Suprapubic skin (tissue), 4 donors: ENCODE data around the gene PLA2G5. TPM values are rescaled to one million over a fixed set of nuclear protein-coding genes. Genes with fewer than 3 reads are reported as not detected.

Experiments used
- DNase-seq, 2 donors: peaks; one replicate each; pipeline ENCODE4 v3.0.0-alpha.2; 2019; ENCODE audit warnings: low spot score in 2 of 2
- H3K27ac ChIP-seq: fragments of 200-600 bp; sonication (generic); one replicate; pipeline ENCODE4 v1.5.1; 2019
- H3K27me3 ChIP-seq: fragments of 200-600 bp; sonication (generic); one replicate; pipeline ENCODE4 v1.5.1; 2019
- H3K36me3 ChIP-seq: fragments of 200-600 bp; sonication (generic); one replicate; pipeline ENCODE4 v1.5.1; 2019
- H3K4me1 ChIP-seq: fragments of 200-600 bp; sonication (generic); one replicate; pipeline ENCODE4 v1.5.1; 2019
- H3K4me3 ChIP-seq: fragments of 200-600 bp; sonication (generic); one replicate; pipeline ENCODE4 v1.5.1; 2019; ENCODE audit warnings: mild to moderate bottlenecking
- H3K9me3 ChIP-seq: fragments of 200-600 bp; sonication (generic); one replicate; pipeline ENCODE4 v1.5.1; 2019
- CTCF ChIP-seq, 2 donors: fragments of 200-600 bp in 1 of 2; fragments of 450-650 bp in 1 of 2; sonication (generic) in 1 of 2; IDR thresholded peaks; one replicate each; pipeline ENCODE4 v1.5.1; 2016 to 2019; ENCODE audit warnings: antibody characterized with exemption in 2 of 2, mild to moderate bottlenecking in 1 of 2, moderate library complexity in 1 of 2
- EP300 ChIP-seq: sonication (generic); formaldehyde crosslinking; IDR thresholded peaks from one replicate; pipeline ENCODE4 v1.6.1; 2017; ENCODE audit warnings: antibody characterized with exemption
- POLR2A ChIP-seq, 2 donors: fragments of 450-650 bp; IDR thresholded peaks; one replicate each; pipeline ENCODE4 v1.6.1; 2017; ENCODE audit warnings: antibody characterized with exemption in 2 of 2, mild to moderate bottlenecking in 2 of 2, moderate library complexity in 2 of 2
- POLR2AphosphoS5 ChIP-seq, 3 donors: sonication (generic); formaldehyde crosslinking; IDR thresholded peaks; one replicate each; pipeline ENCODE4 v1.6.1; 2017; ENCODE audit warnings: antibody characterized with exemption in 3 of 3
- WGBS: methylation state at CpG from one replicate; pipeline ENCODE4 v1.1.5; 2018; 5-methylcytosine and 5-hydroxymethylcytosine counted together
- total RNA-seq, 4 donors: library from RNA; depleted of rRNA; stranded (reverse); fragments of >200 nt; gene quantifications; one replicate each; pipeline ENCODE4 v1.1.0, GENCODE V29; 2016

PLA2G5 gene
- total RNA-seq, 4 donors from 2014 or later: 0.79 to 4.2 TPM; not detected in 2

GRCh38 chr1:20115479-20115878 lies 45.5 kb downstream of the PLA2G5 start:
- TF ChIP-seq EP300 (no peak), POLR2AphosphoS5 (IDR thresholded peaks at IDR 0.05) (no peak), CTCF (IDR thresholded peaks at IDR 0.05) (no peak), POLR2A (IDR thresholded peaks at IDR 0.05) (no peak)
- Histone ChIP-seq H3K9me3 (no peaks in the 10 kb centered on the region), H3K27ac (no peak overlapping the region), H3K4me1 (peaks cover 12% of the 10 kb centered on the region), H3K27me3 (no peaks in the 10 kb centered on the region), H3K4me3 (no peak overlapping the region), H3K36me3 (no peaks in the 10 kb centered on the region)
- peak; percentile 28 to 30 for DNase-seq
- 90% methylated on average over 3 of the region's 4 CpGs for WGBS

DNA sequence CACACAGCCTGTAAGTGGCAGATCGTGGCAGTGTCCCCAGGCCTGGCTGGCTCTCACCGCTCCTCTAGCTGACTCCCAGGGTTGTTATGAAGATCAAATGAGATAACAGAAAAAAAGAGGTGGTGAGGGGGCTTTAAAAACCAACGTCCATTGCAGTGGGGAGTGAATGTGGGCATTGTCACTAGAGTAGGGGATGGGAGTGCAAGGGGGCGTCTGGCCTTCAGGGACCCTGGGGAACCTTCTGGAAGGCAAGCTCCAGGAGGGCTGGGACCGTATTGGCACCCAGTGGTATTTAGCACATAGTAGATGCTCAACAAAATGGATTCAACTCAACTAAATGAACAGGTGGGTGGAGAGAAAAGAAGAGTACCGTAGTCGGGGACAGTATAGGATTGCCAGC lies 45.9 kb downstream of the PLA2G5 start:
- TF ChIP-seq POLR2AphosphoS5 (IDR thresholded peaks at IDR 0.05) (no peak), EP300 (no peak), POLR2A (IDR thresholded peaks at IDR 0.05) (no peak), CTCF (IDR thresholded peaks at IDR 0.05) (no peak)
- no peaks in the 10 kb centered on the region for H3K9me3 ChIP-seq
- peaks cover 7% of the 10 kb centered on the region for H3K4me1 ChIP-seq
- no peak overlapping the region for H3K4me3 ChIP-seq
- 83% methylated on average over 7 of the region's 7 CpGs for WGBS
- H3K27ac ChIP-seq: no peak overlapping the region
- DNase-seq: peak; percentile 22 to 40
- no peaks in the 10 kb centered on the region for H3K27me3 ChIP-seq
- no peaks in the 10 kb centered on the region for H3K36me3 ChIP-seq

- Histone ChIP-seq H3K27ac (no peak overlapping the region), H3K4me3 (no peak overlapping the region), H3K4me1 (no peaks in the 10 kb centered on the region), H3K27me3 (no peaks in the 10 kb centered on the region), H3K9me3 (no peaks in the 10 kb centered on the region), H3K36me3 (no peaks in the 10 kb centered on the region)
- TF ChIP-seq CTCF (IDR thresholded peaks at IDR 0.05) (no peak), POLR2AphosphoS5 (IDR thresholded peaks at IDR 0.05) (no peak), EP300 (no peak), POLR2A (IDR thresholded peaks at IDR 0.05) (no peak)
- DNase-seq: no peak
Measured at GRCh38 chr1:20117236-20117635, 47.2 kb downstream of the PLA2G5 start.

- no peak within 1 kb of the TSS for H3K27ac ChIP-seq
- H3K36me3 ChIP-seq: no peaks in the 10 kb centered on the region
- no peaks in the 10 kb centered on the region for H3K9me3 ChIP-seq
- TF ChIP-seq POLR2AphosphoS5 (IDR thresholded peaks at IDR 0.05): no peak
- TF ChIP-seq CTCF (IDR thresholded peaks at IDR 0.05): no peak
- no peak for TF ChIP-seq POLR2A (IDR thresholded peaks at IDR 0.05)
- no peak for TF ChIP-seq EP300
- H3K27me3 ChIP-seq: no peaks in the 10 kb centered on the region
- no peak within 1 kb of the TSS for H3K4me3 ChIP-seq
- 91% methylated on average over 2 of the region's 2 CpGs for WGBS
- peak in 1 of 2 donors; percentile 42 for DNase-seq
- peaks cover 5% of the 10 kb centered on the region for H3K4me1 ChIP-seq
Measured at GRCh38 chr1:20119347-20119746, 49.4 kb downstream of the PLA2G5 start, which contains the start of gene PLA2G2D. PLA2G2D (minus strand) TSS chr1:20119536; CDS start chr1:20119498, 38 bp downstream.

DNA sequence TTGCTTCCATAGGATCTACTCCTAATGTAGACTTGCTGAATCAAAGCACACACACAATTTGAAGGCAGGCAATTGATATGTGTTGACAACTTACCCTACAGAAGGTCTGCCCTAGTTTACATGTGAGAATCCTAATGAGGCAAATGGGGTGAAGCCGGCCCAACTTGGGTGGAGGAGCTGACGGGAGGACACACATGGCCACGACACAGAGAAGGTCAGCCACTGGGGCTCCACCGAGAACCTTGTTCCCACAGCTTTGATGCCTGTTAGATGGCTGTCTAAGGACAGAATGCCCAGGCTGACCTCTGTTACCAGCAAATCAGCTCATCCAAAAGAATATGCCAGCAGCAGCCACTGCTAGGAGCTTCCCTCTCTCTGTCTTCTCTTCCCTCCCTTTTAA lies 50.8 kb downstream of the PLA2G5 start:
- H3K4me3 ChIP-seq: no peak overlapping the region
- H3K27ac ChIP-seq: no peak overlapping the region
- WGBS: 95% methylated on average over 4 of the region's 4 CpGs
- H3K36me3 ChIP-seq: no peaks in the 10 kb centered on the region
- H3K27me3 ChIP-seq: no peaks in the 10 kb centered on the region
- peaks cover 18% of the 10 kb centered on the region for H3K4me1 ChIP-seq
- DNase-seq: peak in 1 of 2 donors; percentile 40
- TF ChIP-seq CTCF (IDR thresholded peaks at IDR 0.05): no peak
- TF ChIP-seq POLR2AphosphoS5 (IDR thresholded peaks at IDR 0.05): no peak
- TF ChIP-seq POLR2A (IDR thresholded peaks at IDR 0.05): no peak
- TF ChIP-seq EP300: no peak
- no peaks in the 10 kb centered on the region for H3K9me3 ChIP-seq
